GM21390 (cell line): ENCODE measurements around the gene ADAMTS7.
"Not testable (repeated sequence)": the region's sequence is repeated elsewhere in the genome, so short reads cannot be mapped to it uniquely, and the experiment has no call there.

ENCODE experiments used
- ATAC-seq: cut with Tn5 transposase; IDR thresholded peaks from one replicate; pipeline ENCODE4 v1.9.1; 2021; ENCODE audit not compliant: unreplicated experiment

ADAMTS7 gene

GRCh38 chr15:78766041-78766440 lies 45.2 kb downstream of the ADAMTS7 start:
- no peak for ATAC-seq

- not testable (repeated sequence) for ATAC-seq
These were observed 46.0 kb downstream of the ADAMTS7 start for GRCh38 chr15:78765154-78765860.

- ATAC-seq = not testable (repeated sequence)
These were observed 46.7 kb downstream of the ADAMTS7 start for GRCh38 chr15:78764340-78765153.

GRCh38 chr15:78763796-78764241 lies 47.4 kb downstream of the ADAMTS7 start:
- no peak for ATAC-seq

- ATAC-seq = no peak
These were observed 48.1 kb downstream of the ADAMTS7 start for GRCh38 chr15:78762985-78763795.

GRCh38 chr15:78762386-78762961 lies 48.8 kb downstream of the ADAMTS7 start:
- ATAC-seq = not testable (repeated sequence)

GRCh38 chr15:78761891-78762385 lies 49.3 kb downstream of the ADAMTS7 start:
- no peak for ATAC-seq

GRCh38 chr15:78761475-78761874 lies 49.8 kb downstream of the ADAMTS7 start:
- ATAC-seq = peak; percentile 45

- ATAC-seq = no peak
These were observed 50.2 kb downstream of the ADAMTS7 start for GRCh38 chr15:78761020-78761419.

- not testable (repeated sequence) for ATAC-seq
These were observed 51.0 kb downstream of the ADAMTS7 start for GRCh38 chr15:78760091-78760882.

GRCh38 chr15:78759361-78759998 lies 51.8 kb downstream of the ADAMTS7 start:
- not testable (repeated sequence) for ATAC-seq

- ATAC-seq = not testable (repeated sequence)
These were observed 52.6 kb downstream of the ADAMTS7 start for GRCh38 chr15:78758486-78759200.

- not testable (repeated sequence) for ATAC-seq
These were observed 53.2 kb downstream of the ADAMTS7 start for GRCh38 chr15:78758084-78758483.

GRCh38 chr15:78757636-78757905 lies 53.7 kb downstream of the ADAMTS7 start:
- ATAC-seq = no peak

- ATAC-seq = peak; percentile 57
These were observed 54.3 kb downstream of the ADAMTS7 start for GRCh38 chr15:78756781-78757635.

GRCh38 chr15:78755900-78756591 lies 55.2 kb downstream of the ADAMTS7 start:
- ATAC-seq = not testable (repeated sequence)

GRCh38 chr15:78754637-78755280 lies 56.5 kb downstream of the ADAMTS7 start:
- ATAC-seq = not testable (repeated sequence)
